GM12892 (cell line): ENCODE results near the gene NCKIPSD.
A peak's percentile ranks its signal among the peaks of the same experiment; 100 is the strongest.

ENCODE experiments used
- DNase-seq: peaks from one replicate; pipeline ENCODE4 v3.0.0; 2011; ENCODE audit not compliant: insufficient read length
- FAIRE-seq: peaks from 2 replicates; lab custom pipeline; 2011; peaks lifted over from hg19 to GRCh38; lab: Jason Lieb, UNC
- POLR2A ChIP-seq: IDR thresholded peaks from 2 replicates; pipeline ENCODE4 v1.6.1; 2011; ENCODE audit warnings: low read depth, low read length, control low read depth
- POLR2AphosphoS5 ChIP-seq: IDR thresholded peaks from 2 replicates; pipeline ENCODE4 v1.6.1; 2011; ENCODE audit warnings: low read depth, low read length, control low read depth
- TAF1 ChIP-seq: IDR thresholded peaks from 2 replicates; pipeline ENCODE4 v1.6.1; 2011; ENCODE audit warnings: low read depth, mild to moderate bottlenecking, control low read depth, low read length, borderline replicate concordance

NCKIPSD gene

DNA sequence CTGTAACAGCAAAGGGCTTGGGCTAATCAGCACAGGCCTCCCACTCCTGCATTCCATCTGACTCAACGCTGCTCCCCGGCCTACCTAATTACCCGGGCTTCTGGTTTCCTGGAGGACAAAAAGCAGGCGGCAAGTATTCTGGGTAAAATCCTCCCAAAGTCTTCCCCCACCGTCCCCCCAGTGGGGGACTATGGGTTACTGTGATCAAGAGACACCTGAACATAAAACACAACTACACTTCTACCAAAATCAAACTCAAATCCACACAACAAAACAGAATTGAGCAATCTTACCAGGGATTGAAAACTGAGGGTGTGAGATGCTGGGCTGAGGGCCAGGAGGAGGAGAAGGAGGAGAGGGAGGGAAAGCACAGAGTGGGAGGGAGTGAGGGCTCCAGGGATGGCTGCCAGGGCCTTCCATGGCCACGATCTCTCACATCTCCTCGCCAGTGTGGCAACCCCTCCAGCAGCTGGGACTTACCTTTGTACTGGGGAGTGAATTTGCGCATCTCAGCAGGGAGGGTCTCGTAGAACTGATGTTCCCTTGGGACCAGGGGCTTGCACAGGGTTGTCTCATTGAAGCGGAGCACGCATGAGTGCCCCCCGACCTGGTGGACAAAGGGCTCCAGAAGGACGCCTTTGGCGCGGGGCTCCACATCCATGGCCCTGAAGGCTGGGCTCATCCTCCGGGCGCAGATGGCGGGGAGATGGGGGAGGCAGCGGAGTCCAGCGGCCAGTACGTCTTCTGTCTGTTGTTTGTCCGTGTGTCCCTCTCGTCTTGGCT is 9.1 kb upstream of the NCKIPSD start:
- no peak for FAIRE-seq
- TF ChIP-seq POLR2AphosphoS5 (0 out of 2 replicates have a peak, but pooled peaks have one; percentile 24), POLR2A (no peak), TAF1 (no peak)
- no peak for DNase-seq

DNA sequence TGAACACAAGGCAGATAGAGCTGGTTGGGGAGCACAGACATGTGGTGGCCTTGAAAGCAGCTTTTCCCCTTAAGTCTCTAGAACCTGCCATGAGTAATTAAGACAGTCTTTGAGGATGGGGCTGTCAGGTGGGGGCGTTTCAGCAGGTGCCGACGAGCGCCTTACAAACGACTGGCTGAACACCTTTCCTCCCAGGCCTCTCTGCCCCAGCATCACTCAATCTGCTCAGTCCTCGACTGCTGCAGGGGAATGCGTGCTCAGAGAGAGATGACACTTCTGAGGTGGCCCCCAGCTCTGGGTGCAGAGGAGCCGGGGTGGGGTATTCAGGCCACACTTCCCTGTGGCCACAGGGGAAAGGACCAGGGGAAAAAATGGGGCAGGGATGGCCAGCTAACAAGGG is 8.1 kb upstream of the NCKIPSD start:
- FAIRE-seq (no peak), DNase-seq (no peak)
- TF ChIP-seq TAF1: no peak
- TF ChIP-seq POLR2AphosphoS5: no peak
- TF ChIP-seq POLR2A: no peak

DNA sequence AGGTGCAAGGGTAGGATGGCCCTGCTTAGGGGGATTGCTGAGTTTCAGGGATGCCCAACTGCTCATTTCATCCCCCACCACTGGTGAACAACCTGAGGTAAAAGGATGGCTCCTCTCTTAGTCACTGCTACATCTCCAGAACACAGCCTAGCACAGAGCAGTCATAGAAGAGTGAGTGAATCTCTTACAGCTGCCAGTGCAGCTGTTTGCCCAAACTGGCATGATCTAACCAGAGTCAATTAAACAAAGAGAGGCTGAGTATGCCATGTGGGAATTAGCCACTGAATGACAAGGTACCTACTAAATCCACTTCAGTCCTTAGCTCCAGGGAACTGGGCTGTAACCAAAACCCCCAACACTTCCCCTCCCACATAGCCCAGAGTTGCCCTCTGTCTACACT is 6.8 kb upstream of the NCKIPSD start:
- DNase-seq: no peak
- FAIRE-seq: no peak

DNA sequence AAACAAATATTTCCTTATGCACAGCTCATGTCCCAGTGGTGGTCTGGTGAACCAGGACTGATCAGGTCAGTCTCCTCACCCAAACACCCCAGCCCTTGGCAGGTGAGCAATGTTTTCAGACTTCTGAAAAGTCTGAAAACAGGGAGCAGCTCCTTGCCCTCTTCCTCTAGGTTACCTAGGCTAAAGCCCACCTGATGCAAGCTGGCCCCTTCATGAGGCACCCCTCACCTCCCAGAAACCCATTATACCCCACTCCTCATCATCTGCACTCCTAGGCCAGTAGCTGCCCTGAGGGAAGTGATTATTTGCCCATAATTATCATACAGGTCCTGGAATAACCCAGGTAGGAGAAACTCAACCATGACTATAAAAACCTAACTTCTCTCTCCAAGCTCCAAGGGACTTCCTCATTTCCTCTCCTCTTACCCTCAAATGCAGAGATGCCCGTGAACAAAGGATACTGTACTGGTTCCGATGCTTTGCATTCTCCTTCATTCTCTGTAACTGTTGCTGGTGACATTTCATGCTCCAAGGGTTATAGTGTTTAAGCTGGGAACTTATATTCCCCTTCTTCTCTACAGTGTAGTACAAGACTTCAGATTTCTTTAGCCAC is 5.2 kb upstream of the NCKIPSD start:
- DNase-seq (no peak), FAIRE-seq (no peak)
- TF ChIP-seq POLR2A: no peak
- TF ChIP-seq POLR2AphosphoS5: peak; percentile 29; the same call in 1 of the 2 replicates
- TF ChIP-seq TAF1: no peak

More for the DNA sequence above, 6.8 kb upstream of the NCKIPSD start:
- TF ChIP-seq POLR2AphosphoS5 (no peak), TAF1 (no peak), POLR2A (no peak)

- no peak for TF ChIP-seq POLR2A
- TF ChIP-seq TAF1: no peak
- TF ChIP-seq POLR2AphosphoS5: no peak
- DNase-seq (no peak), FAIRE-seq (no peak)
These were observed 3.7 kb upstream of the NCKIPSD start for GRCh38 chr3:48689384-48689783.

GRCh38 chr3:48688737-48689075 is 3.0 kb upstream of the NCKIPSD start:
- TF ChIP-seq POLR2A (no peak), POLR2AphosphoS5 (no peak), TAF1 (no peak)
- FAIRE-seq (no peak), DNase-seq (no peak)

GRCh38 chr3:48688032-48688736 is 2.5 kb upstream of the NCKIPSD start:
- DNase-seq (no peak), FAIRE-seq (no peak)
- TF ChIP-seq POLR2AphosphoS5 (peak; percentile 60), TAF1 (no peak)

DNA sequence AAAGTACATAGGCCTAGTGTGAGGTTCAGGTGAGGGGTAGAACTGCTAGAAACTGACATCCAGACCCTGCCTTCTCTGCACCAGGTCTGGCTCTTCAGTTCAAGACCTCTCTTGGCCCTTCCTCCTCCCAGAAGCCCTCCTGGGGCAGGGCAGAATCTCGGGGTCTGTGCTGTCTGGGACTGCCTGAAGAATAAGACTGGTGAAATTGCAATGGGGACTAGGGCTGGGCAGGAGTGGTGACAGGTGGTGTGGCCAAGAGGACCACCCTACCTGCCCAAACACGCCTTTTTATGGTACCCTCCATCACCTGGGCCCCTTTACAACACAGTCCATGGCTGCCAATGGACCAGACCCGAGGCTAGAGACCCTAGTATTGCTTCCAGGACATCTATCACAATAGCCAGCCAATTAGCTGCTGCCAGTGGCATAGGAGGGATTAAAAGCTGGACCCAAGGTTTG is 1.5 kb upstream of the NCKIPSD start:
- TF ChIP-seq POLR2AphosphoS5 (peak; percentile 73), POLR2A (peak; percentile 27; the same call in 1 of the 2 replicates), TAF1 (no peak)
- FAIRE-seq (no peak), DNase-seq (no peak)

DNA sequence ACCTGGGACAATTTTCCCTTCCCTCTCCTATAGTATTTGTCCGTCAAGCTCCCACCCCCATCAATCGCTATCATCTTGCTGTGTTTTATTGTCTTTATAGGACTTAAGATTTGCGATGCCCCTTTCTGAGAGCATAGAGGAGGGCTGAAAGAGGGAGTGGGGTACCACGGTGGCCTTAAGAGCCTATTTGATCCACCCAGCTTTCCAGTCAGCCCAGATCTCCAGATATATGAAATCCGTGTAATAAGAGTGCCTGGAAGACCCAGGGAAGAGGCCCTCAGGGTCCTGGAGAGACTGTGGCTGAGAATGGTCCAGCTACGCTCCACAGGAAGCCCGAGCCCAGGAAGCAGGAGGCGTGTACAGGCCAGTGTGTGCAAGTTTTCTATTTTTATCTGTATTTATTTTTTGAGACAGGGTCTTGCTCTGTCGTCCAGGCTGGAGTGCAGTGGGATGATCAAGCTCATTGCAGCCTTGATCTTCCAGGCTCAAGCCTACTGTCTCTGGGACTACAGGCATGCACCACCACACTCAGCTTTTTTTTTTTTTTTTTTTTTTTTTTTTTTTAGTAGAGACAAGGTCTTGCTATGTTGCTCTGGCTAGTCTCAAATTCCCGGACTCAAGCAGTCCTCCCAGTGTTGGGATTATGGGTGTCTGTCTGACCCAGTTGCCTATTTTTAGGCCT is 964 bp upstream of the NCKIPSD start:
- no peak for TF ChIP-seq TAF1
- TF ChIP-seq POLR2AphosphoS5: no peak
- FAIRE-seq (no peak), DNase-seq (no peak)

DNA sequence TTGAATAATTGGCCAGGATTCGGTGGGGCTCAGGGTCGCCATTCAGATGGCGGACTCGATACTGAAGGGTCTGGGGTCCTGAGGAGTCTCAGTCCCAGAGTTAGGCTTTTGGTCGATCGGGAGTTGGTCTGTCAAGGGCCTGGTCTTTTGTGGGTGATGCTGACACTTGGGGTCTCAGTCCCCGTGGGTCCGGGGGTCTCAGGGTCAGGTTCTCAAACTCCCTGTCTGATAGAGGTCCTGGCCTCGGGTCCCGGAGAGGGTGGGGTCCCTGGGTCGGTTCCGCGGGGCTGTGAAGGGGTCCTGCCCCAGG is 467 bp downstream of the NCKIPSD start:
- TF ChIP-seq POLR2A (no peak), TAF1 (no peak), POLR2AphosphoS5 (no peak)
- DNase-seq (no peak), FAIRE-seq (no peak)

GRCh38 chr3:48684480-48685143 is 1.1 kb downstream of the NCKIPSD start:
- DNase-seq: no peak
- TF ChIP-seq TAF1 (no peak), POLR2AphosphoS5 (no peak), POLR2A (no peak)
- no peak for FAIRE-seq
